GM12864 (cell line): ENCODE measurements around the gene AMIGO2.

ENCODE experiments used
- DNase-seq: peaks from one replicate; pipeline ENCODE4 v3.0.0-alpha.2; 2011; ENCODE audit warnings: low read depth
- H3K4me3 ChIP-seq: 2 replicates; pipeline ENCODE4 v1.5.1; 2011; ENCODE audit warnings: mild to moderate bottlenecking, low read depth, low read length, control low read depth
- CTCF ChIP-seq: IDR thresholded peaks from 2 replicates; pipeline ENCODE4 v1.5.1; 2011; ENCODE audit warnings: low read depth, mild to moderate bottlenecking, moderate library complexity, low read length, control low read depth, inconsistent platforms; ENCODE audit errors: missing control alignments

Gene AMIGO2

GRCh38 chr12:47033789-47034555 is 45.8 kb downstream of the AMIGO2 start:
- TF ChIP-seq CTCF = no peak

DNA sequence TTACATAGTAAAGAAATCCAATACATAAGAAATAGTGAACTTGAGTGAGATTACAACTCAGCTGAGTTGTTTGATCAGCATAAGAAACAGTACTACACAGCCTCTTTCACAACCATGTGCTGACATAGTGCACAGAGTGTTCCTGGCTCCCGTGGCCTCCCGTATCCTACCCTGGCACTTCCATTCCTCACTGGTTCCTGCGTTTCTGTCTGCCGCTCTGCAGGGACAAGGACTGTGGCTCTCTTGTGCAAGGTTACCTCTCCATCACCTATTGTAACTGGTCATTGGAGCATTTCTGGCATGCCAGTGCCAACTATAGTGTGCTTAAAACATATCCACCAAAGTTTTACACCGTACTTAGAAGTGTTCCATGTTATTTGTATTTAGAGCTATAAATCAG is 46.7 kb downstream of the AMIGO2 start:
- DNase-seq = no peak
- H3K4me3 ChIP-seq = no peak overlapping the region
- no peak for TF ChIP-seq CTCF

More at GRCh38 chr12:47033789-47034555, 45.8 kb downstream of the AMIGO2 start:
- DNase-seq = no peak
- H3K4me3 ChIP-seq = no peak overlapping the region

- H3K4me3 ChIP-seq = no peak overlapping the region
- peak; percentile 7 for DNase-seq
- peak; percentile 27 for TF ChIP-seq CTCF
Observed at GRCh38 chr12:47032644-47033043, 47.1 kb downstream of the AMIGO2 start.

DNA sequence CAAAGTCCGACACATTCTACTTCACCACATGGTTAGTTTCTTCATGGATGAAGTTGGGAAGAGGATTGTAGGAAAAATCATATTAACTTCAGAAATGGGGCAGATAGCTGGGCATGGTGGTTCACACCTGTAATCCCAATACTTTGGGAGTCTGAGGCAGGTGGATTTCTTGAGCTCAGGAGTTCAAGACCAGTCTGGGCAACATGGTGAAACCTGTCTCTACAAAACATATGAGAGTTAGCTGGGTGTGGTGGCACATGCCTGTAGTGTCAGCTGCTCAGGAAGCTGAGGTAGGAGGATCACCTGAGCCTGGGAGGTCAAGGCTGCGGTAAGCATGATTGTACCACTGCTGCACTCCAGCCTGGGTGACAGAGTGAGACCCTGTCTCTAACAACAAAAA is 49.9 kb downstream of the AMIGO2 start:
- H3K4me3 ChIP-seq = no peak overlapping the region
- DNase-seq = no peak
- TF ChIP-seq CTCF = no peak

DNA sequence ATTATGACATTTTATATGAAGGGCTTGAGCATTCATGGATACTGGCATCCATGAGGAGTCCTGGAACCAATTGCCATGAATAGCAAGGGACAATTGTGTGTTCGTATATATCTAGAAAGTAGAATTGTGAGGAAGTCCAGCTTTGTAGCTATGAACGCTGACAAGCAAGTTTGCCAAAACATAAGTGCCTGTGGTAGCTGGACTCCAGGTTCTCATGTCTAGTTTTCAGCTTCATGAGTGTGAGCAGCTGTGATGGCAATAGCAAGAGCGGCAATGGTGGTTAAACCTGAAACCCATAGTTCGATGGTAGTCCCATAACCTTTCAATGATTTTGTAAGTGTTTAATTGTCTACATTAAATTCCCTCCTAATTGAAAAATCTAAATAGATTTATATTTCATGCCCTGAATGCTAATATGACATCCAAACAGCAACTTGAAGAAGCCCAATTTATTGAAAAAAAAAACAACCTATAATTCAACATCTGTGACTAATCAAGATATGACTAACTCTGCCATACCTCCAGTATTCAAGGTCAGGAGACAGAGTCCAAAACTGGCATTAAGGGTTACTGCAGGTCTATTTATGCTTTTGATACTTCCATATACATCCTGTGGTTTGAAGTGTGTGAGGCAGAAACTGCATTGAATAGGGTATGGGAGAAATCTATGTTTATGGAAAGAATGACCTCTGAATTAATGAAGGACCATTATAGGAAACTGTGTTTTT is 50.6 kb downstream of the AMIGO2 start:
- DNase-seq = no peak
- no peak for TF ChIP-seq CTCF
- H3K4me3 ChIP-seq = no peak overlapping the region

GRCh38 chr12:47028186-47028585 is 51.6 kb downstream of the AMIGO2 start:
- no peak for DNase-seq
- no peak for TF ChIP-seq CTCF
- H3K4me3 ChIP-seq = no peak overlapping the region
